ENCODE data around the gene GPC6. TPM values are rescaled to one million over a fixed set of nuclear protein-coding genes. Genes with fewer than 3 reads are reported as not detected.

The GPC6 gene
- polyA plus RNA-seq, 1 of the 3 experiments (the other 2 are of a cell fraction), result 6.7 TPM

DNA sequence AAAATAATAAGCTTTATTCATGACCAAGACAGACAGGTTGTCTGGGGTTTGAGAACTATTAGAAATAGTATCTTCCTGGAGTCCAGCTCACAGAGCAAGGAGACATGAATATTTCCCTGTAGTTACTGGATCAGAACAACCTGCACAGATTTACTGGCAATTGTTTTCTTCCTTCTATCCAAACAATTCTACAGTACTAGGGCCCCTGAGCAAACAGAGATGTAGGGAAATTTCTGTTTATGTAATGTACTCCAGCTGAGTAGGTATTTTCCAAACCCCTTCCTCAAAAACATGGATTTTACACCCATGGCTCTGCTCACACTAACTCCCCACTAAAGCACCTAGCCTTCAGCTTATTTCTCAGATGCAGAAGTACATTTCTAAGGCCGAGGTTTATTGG, 557.6 kb downstream of the GPC6 start:
- TF ChIP-seq, protein P1, sequence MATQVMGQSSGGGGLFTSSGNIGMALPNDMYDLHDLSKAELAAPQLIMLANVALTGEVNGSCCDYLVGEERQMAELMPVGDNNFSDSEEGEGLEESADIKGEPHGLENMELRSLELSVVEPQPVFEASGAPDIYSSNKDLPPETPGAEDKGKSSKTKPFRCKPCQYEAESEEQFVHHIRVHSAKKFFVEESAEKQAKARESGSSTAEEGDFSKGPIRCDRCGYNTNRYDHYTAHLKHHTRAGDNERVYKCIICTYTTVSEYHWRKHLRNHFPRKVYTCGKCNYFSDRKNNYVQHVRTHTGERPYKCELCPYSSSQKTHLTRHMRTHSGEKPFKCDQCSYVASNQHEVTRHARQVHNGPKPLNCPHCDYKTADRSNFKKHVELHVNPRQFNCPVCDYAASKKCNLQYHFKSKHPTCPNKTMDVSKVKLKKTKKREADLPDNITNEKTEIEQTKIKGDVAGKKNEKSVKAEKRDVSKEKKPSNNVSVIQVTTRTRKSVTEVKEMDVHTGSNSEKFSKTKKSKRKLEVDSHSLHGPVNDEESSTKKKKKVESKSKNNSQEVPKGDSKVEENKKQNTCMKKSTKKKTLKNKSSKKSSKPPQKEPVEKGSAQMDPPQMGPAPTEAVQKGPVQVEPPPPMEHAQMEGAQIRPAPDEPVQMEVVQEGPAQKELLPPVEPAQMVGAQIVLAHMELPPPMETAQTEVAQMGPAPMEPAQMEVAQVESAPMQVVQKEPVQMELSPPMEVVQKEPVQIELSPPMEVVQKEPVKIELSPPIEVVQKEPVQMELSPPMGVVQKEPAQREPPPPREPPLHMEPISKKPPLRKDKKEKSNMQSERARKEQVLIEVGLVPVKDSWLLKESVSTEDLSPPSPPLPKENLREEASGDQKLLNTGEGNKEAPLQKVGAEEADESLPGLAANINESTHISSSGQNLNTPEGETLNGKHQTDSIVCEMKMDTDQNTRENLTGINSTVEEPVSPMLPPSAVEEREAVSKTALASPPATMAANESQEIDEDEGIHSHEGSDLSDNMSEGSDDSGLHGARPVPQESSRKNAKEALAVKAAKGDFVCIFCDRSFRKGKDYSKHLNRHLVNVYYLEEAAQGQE (IDR thresholded peaks at IDR 0.05; ENCODE audit: low read depth, low read length), result no peak
- TF ChIP-seq GATA2 (CRISPR knock-in tag; IDR thresholded peaks at IDR 0.05), result no peak
- TF ChIP-seq MXI1 (IDR thresholded peaks at IDR 0.05; ENCODE audit: low read depth, low read length), result no peak
- no peak for TF ChIP-seq RCOR1 (IDR thresholded peaks at IDR 0.05; ENCODE audit: low read length)
- TF ChIP-seq FOXM1 (IDR thresholded peaks at IDR 0.05; ENCODE audit: low read depth), result no peak
- TF ChIP-seq CTCF (IDR thresholded peaks at IDR 0.05), result no peak
- TF ChIP-seq RAD21 (IDR thresholded peaks at IDR 0.05; ENCODE audit: low read length), result no peak
- TF ChIP-seq RFX5 (IDR thresholded peaks at IDR 0.05; ENCODE audit: low read length), result no peak
- TF ChIP-seq TEAD4 (IDR thresholded peaks at IDR 0.05; ENCODE audit: borderline replicate concordance, insufficient read depth), result no peak
- no peak for TF ChIP-seq FOXJ3 (CRISPR knock-in tag; IDR thresholded peaks at IDR 0.05)
- TF ChIP-seq, protein P2, sequence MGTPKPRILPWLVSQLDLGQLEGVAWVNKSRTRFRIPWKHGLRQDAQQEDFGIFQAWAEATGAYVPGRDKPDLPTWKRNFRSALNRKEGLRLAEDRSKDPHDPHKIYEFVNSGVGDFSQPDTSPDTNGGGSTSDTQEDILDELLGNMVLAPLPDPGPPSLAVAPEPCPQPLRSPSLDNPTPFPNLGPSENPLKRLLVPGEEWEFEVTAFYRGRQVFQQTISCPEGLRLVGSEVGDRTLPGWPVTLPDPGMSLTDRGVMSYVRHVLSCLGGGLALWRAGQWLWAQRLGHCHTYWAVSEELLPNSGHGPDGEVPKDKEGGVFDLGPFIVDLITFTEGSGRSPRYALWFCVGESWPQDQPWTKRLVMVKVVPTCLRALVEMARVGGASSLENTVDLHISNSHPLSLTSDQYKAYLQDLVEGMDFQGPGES (IDR thresholded peaks at IDR 0.05; ENCODE audit: low read depth, low read length), result no peak
- TF ChIP-seq ELF1 (IDR thresholded peaks at IDR 0.05), result no peak
- no peaks in the 10 kb centered on the region for H3K9me3 ChIP-seq
- no peaks in the 10 kb centered on the region for H3K9me2 ChIP-seq
- H3K27ac ChIP-seq (ENCODE audit: low read depth in 2 of 2, low read length in 1 of 2), result no peak overlapping the region
- ChIA-PET CTCF (no interaction called here), POLR2A (no interaction called here)
- no peaks in the 10 kb centered on the region for H3K27me3 ChIP-seq (ENCODE audit: insufficient read depth)
- no peaks in the 10 kb centered on the region for H3F3A ChIP-seq (replicated peaks; ENCODE audit: insufficient read depth)
- no peaks in the 10 kb centered on the region for H3K36me3 ChIP-seq (replicated peaks in 1 of 2; ENCODE audit: control insufficient read depth in 1 of 2, insufficient read depth in 2 of 2, low read length in 1 of 2)
- H3K4me1 ChIP-seq (ENCODE audit: control insufficient read depth in 1 of 2, insufficient read depth in 2 of 2, low read depth in 1 of 2, low read length in 1 of 2), result no peaks in the 10 kb centered on the region; a peak in 1 of 4 replicates
- H4K20me1 ChIP-seq (ENCODE audit: insufficient read depth), result no peaks in the 10 kb centered on the region
- H3K4me3 ChIP-seq (ENCODE audit: low read depth in 2 of 2, low read length in 1 of 2), result no peak overlapping the region
- no peak overlapping the region for H2AFZ ChIP-seq (ENCODE audit: low read depth)
- WGBS (ENCODE audit: low lambda C conversion rate), result 81% methylated on average over 1 of the region's 1 CpG
- DNase-seq, result no peak
- H3K4me2 ChIP-seq, result no peak overlapping the region
- no peak overlapping the region for H3K9ac ChIP-seq
- no peaks in the 10 kb centered on the region for H3K79me2 ChIP-seq (ENCODE audit: insufficient read depth)
